22Rv1 (cell line): ENCODE measurements around the gene PIKFYVE.

Source experiments
- H3K27ac ChIP-seq: fragments of 450-650 bp; 2 replicates; pipeline ENCODE4 v1.5.1; 2017
- CTCF ChIP-seq: fragments of 450-650 bp; IDR thresholded peaks from 2 replicates; pipeline ENCODE4 v1.5.1; 2017; ENCODE audit warnings: mild to moderate bottlenecking
- ZFX ChIP-seq: fragments of 450-650 bp; IDR thresholded peaks from 2 replicates; pipeline ENCODE4 v1.6.1; 2017; ENCODE audit warnings: antibody characterized with exemption, borderline replicate concordance

PIKFYVE gene

GRCh38 chr2:208274748-208275147, 8.7 kb downstream of the PIKFYVE start:
- TF ChIP-seq ZFX = no peak
- no peak for TF ChIP-seq CTCF
- H3K27ac ChIP-seq = no peak overlapping the region

- no peak for TF ChIP-seq CTCF
- no peak for TF ChIP-seq ZFX
- H3K27ac ChIP-seq = no peak overlapping the region
Measured at GRCh38 chr2:208278549-208278948, 12.5 kb downstream of the PIKFYVE start.

- no peak for TF ChIP-seq ZFX
- TF ChIP-seq CTCF = no peak
- H3K27ac ChIP-seq = no peak overlapping the region
Measured at GRCh38 chr2:208279236-208279635, 13.2 kb downstream of the PIKFYVE start.

GRCh38 chr2:208280234-208280633, 14.2 kb downstream of the PIKFYVE start:
- TF ChIP-seq CTCF = no peak
- TF ChIP-seq ZFX = no peak
- no peak overlapping the region for H3K27ac ChIP-seq

- TF ChIP-seq ZFX (no peak), CTCF (no peak)
- H3K27ac ChIP-seq = no peak overlapping the region
Measured at GRCh38 chr2:208280933-208281332, 14.9 kb downstream of the PIKFYVE start.

GRCh38 chr2:208285853-208286252, 19.8 kb downstream of the PIKFYVE start:
- TF ChIP-seq ZFX (no peak), CTCF (no peak)
- H3K27ac ChIP-seq = no peak overlapping the region

GRCh38 chr2:208294482-208295024, 28.5 kb downstream of the PIKFYVE start:
- TF ChIP-seq CTCF (no peak), ZFX (no peak)
- H3K27ac ChIP-seq = no peak overlapping the region
